Left kidney (tissue), 2 donors: ENCODE measurements around the gene WDR77. TPM values are rescaled to one million over a fixed set of nuclear protein-coding genes. Genes with fewer than 3 reads are reported as not detected.

Experiments used
- DNase-seq: peaks from one replicate; pipeline ENCODE4 v3.0.0-alpha.2; 2013
- polyA plus RNA-seq: library from polyadenylated mRNA; unstranded; fragments of 120-200 nt; gene quantifications from one replicate; pipeline ENCODE4 v1.2.1, GENCODE V29; 2013; ENCODE audit not compliant: insufficient read length

WDR77 gene
- polyA plus RNA-seq, 1 donor = 40.2 TPM

DNA sequence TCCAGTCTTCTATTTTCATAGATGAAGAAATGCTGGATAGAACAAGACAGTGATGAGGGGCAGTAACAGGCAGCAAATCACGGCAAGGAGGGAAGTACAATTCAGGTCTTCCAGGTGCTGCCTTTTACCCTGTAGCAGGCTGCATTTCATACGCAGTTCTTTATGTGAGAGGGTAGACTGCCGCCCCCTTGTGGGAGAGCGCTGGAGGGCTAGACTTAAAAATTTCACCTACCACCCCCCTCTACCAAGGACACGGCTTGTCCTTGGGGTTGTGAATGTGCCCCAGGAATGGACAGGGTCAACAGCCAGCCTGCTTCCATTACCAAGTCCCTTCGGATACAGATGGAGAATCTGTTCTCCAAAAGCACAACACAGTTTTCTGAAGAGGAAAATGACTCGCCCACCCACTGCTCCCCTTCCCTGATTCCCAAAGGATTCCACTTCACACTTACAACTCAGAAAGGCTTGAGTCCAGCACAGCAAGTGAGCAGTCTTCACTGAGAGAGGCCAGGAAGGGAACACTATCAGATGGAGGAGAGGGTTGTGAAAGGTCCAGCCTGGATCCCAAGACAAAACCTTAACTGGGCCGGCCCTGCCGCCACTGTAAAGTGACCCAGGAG, 7.4 kb downstream of the WDR77 start:
- no peak for DNase-seq

DNA sequence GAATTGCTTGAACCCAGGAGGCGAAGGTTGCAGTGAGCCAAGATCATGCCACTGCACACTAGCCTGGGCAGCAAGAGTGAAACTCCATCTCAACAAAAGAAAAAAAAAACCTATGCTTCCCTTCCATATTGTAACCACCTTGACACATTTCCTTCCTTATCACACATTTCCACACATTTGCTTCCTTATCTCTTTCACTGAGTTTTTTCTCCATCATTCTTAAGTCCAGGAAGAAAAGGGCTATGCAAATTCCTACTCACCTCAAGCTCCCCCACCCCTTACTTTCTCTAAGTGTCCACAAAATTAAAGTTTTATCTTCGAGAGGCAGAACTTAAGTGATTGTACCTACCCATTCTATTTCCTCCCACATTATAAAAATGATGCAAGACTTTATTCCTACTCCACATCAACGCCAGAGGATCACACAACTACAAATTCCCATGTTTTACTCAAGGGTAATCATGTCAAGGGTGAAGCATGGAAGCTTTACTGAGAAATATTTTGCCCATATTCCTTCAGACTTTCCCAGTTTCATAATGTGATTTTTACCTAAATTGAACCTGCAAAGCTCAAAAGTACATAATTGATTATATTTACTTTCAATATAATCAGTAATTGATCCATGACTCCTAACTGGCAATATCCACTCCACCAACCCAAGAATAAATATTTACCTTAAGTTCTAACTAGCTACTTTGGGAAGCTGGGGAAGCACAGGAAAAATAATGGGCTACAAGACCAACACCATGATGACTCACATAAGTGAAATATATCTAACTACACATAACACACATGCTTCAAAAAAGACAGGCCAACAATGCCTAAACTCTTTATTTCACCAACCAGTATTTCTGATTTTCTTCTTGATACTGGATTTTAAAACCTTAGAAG, 9.3 kb downstream of the WDR77 start:
- DNase-seq = no peak

DNA sequence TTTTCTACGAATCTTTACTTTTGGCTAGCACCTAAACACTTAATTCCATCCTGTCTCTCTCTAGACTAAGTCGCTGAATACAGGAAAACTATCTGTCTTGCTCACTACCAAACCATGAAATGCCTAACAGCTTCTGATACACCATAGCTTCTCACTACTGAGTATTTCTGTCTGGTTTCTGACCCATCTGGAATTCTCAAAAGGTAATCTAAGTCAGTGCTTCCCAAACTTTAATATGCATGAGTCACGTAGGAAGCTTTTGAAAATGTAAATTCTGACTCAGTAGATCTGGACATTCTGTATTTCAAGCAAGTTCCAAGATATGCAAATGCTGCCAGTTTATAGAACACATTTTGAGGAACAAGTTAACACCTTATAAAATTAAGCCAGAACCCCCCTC, 12.3 kb downstream of the WDR77 start:
- DNase-seq = no peak

DNA sequence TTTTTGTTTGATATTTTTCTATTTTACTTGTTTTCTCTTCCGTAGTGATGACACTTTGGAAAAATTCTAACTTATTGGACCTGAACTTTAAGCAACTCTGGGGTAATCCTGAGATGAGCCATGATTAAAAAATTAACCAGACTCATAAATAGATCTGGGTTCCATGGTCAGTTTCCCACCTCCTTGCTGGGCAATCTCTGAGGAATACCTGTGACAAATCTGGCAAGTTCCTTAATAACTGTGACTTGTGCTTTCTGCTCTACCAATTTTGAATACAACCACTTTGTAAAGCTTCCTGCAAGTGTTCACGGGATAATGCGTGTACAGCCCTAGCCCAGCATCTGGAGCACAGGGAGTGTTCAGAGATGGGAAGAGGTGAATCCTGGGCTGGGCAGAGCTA, 24.8 kb downstream of the WDR77 start:
- no peak for DNase-seq

DNA sequence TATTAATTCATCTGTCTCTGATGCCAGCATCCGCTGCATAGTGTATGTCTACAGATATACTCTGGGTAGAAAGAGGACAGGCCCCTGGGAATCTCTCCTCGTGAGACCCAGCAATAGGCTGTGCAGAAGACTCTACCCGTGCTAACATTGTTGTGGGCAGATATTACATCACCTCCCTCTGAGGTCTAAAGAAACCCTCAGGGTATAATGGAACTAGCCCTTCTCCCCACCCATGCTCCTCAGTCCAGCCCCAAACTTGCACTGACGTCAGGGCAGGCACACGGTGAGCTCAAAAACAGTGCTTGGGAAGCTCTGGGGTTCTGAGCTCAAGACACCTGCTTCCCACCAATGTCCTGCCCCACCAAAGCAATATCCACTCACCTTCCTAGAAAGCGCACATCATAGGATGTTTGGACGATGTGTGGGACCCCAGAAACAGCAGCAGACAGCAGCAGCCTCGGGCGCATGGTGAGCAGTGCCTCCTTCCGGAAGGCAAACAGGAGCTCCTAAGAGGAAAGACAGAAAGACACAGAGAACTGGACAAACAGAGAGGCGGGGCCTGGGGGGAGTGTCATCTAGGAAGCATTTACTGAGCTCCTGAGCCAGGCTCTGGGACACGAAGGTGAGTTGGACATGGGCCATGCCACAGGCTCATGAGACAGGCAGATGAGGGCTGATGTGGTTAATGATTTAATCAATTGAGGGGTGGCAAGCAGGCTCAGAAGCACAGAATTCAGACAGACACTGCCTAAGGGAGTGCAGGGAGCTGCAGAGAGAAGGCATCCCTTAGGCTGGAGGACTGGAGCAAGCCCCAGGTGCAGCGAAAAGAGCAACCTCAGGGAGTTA, 26.3 kb downstream of the WDR77 start:
- DNase-seq = peak; percentile 7

DNA sequence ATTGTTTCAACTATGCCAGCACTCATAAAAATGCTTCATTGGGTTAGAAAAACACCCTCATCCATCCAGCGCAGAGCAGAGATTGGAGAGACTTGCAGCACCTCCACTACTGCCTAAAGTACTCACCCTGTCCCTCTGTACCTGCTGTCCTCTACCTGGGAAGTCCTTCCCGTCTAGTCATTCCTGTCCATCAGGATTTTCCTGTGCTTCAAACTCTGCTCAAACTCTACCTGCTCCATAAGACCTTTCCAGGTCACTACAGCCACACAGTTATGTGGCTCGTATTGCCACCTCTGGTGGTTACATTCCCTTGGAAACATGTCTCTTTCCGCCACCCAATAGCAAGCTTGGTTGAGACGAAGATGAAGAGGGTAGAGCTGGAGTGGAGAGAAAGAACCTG, 28.7 kb downstream of the WDR77 start:
- no peak for DNase-seq

DNA sequence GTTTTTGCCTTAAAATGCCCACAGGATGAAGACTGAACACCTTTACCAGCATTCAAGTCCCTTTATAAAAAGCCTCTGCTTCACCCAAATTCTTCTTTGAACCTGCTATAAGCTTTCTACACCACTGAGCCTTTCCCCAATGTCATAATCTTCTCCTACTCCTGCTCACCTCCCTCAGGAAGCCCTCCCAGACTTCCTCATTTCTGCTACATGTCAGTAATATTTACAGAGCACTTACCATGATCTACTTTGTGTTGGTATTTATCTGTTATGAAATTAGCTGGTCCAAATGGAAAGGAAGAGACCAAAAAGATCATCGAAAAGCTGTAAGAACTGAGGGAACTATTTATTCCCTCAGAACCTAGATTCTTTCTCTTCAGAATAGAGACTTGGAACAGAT, 30.0 kb downstream of the WDR77 start:
- DNase-seq = no peak

DNA sequence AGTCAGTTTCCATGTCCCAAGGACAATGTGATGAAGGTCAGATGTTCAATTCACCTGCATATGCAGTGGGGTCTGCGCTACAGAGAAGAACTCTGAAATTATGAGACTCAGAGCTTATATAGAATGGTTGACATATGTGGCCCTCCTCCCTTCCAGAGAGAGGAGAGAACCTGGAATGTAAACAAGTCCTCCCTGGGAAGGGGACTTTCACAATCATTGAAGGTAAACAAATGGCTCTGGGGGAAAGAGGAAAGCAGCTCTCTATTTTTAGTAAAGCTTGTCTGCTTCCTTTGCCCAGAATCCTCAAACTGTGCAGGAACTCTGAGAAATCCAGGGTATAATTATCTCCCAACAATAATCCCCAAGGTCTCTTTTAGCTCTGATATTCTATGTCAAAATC, 31.3 kb downstream of the WDR77 start:
- no peak for DNase-seq

DNA sequence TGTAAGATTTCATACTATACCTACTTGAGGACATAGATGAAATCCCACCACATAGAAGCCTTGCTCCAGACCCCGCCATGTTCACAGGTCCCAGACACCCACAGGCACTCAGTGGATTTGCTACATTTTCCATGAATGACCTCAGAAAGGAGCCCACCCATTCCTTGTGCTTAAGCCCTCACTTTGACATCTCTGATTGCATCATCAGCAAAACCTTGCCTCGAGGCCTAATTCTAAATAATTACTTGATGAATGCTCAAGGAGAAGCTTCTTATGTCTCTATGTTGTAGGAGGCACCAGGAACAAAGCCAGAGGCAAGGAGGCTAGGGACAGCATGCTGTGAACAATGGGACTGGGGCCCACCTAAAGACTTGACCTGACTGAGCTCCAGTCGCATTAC, 33.6 kb downstream of the WDR77 start:
- DNase-seq = no peak

DNA sequence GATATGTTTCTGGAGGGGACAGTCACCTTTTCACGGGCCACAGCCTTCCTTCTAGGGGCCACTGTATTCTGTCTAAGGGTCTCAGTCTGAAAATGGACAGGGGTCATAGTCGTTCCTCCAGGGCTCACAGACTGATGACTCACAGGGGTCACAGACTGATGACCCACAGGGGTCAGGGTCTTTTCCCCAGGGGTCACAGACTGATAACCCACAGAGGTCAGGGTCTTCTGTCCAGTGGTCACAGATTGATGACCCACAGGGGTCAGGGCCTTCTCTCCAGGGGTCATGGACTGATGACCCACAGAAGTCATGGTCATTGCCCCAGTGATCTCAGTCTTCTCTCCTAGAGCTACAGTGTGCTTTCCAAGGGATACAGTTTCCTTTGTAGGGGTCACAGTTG, 34.3 kb downstream of the WDR77 start:
- no peak for DNase-seq

DNA sequence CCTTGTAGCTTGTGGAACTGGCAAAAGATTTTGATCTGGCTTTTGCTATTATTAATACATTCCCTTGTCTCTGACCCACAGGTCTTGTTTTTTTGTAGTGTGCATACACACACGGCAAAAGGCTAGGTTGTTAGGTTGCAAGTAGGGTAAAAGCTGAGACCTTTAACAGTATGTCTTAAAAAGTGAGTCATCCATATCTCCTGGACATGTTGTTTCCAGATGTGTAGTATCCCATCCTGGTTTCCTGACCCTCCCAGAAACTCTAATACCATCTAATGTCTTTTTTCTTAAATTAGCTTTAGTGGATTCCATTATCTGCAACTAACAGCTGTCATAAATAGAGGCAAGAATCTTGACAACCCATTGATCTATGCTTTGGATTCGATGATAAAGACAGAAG, 36.2 kb downstream of the WDR77 start:
- no peak for DNase-seq

DNA sequence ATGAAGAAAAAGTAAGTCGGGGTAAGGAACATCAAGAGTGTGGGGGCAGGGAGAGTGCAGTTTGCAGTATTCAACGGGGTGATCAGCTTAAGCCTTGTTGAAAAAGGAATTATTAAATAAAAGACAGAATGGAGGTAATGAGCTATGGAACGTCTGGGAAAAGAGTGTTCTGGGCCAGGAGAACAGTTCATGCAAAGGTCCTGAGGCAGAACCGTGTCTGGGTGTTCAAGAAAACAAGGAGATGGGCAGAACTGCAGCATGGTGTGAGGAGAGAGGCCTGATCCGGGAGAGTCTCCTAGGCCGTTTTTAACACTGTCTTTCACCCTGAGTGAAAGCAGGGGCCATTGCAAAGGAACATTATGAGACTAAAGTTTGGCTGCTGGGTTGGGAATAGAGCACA, 41.8 kb downstream of the WDR77 start:
- DNase-seq = no peak

DNA sequence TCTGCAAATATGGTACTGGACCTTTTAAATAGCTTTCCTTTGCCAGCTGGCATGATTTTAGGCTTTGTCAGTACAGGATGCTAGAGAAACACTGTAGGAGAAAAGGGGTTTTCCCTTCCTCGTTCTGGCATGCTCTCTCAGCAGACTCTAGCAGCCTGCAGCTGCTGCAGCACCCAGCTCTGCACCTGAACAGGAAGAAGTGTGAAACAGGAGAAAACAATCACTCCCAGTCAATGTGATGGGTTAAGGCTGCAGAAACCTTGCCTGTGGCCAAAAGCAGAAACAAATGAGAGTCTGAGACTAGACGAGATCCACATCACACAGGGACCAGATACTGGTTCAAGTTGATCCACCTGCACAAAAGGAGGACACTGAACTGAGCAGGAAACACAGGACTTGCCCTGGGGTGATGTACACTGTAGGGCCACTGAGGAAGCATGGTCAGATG, 42.7 kb downstream of the WDR77 start:
- DNase-seq = no peak

DNA sequence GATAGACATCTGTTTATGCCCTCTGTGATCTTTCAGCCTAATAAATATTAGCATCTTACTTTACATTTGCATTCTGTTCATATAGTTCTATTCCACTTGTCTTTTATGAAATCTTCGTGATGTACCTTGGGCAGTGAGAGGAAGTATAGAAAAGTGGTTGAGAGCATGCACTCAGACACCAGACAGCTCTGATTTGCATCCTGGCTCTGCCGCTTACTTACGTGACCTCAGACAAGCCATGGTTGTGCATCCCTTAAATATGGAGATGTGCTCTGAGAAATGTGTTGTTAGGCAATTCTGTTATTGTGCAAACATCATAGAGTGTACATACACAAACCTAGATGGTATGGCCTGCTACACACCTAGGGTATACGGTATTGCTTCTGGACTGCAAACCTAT, 44.5 kb downstream of the WDR77 start:
- no peak for DNase-seq

DNA sequence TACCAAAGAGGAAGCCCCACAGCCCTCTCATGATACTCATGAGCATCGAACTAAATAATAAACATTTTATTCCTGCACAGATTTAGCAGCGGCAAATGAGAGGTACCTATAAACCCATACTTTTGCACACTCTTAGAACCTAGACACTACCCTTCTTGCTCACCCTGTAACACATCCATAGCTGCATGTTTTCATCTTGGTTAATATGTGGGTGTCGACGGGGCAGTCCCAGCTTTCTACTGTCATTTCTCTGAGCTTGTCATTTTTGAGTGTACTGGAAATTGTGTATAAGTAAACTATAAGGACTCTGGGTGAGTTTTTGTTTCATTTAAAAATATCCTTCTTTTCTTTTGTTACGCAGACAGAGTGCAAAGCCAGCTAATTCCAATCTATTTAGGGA, 47.0 kb downstream of the WDR77 start:
- no peak for DNase-seq

DNA sequence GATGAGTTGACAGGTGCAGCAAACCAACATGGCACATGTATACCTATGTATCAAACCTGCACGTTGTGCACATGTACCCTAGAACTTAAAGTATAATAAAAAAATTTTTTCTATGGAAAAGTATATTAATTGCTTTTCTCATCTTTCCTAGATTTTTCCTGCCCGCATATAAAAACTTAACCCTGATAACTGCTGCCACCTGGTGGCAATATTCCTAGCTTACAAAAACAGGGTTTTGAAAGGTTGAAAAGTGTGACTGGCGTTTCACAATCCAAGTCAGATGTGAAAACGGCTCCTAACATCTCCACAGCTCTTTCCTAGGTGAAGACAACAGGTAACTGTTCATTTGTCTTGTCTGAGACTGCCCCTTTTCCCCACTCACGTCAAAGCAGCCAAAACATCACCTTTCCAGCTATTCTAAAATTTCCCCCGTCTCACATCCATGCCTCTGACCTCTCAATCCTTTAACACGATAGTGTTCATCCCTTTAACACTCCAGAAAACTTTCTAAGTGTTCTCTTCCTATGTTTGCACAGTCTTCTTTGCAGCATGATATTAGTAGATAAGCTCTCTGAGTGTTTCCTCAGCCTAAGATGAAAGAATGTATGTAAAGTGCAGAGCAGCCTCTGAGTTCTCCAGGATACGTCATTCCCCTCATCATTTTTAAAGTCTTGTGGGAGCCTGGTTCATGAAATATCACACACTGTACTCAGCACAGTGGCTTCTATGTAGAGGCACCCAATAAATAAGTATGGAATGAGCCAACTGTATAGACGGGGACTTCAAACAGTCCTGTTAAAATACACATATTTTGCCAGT, 49.1 kb downstream of the WDR77 start:
- peak; percentile 27 for DNase-seq

DNA sequence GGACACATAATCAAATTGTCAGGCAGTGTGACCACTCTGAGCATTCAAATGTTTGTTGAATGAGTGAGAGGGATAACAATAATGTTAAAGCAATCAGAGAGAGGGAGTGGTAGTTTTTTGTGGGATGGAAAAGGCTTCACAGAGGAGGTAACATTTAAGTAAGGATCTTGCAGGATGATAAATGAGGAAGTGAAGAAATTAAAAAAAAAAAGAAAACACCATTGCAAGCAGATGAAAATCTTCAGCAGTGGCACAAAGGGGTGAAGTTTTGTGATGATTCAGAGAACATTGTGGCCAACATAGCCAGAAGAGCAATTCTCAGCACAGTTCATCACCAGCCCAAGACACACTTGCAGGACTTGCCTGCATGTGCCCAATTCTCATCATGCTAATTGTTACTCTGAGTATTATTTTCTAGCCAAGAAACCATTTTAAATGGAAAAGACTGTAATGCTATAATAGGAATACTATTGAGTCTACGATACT, 56.6 kb downstream of the WDR77 start:
- DNase-seq = no peak

DNA sequence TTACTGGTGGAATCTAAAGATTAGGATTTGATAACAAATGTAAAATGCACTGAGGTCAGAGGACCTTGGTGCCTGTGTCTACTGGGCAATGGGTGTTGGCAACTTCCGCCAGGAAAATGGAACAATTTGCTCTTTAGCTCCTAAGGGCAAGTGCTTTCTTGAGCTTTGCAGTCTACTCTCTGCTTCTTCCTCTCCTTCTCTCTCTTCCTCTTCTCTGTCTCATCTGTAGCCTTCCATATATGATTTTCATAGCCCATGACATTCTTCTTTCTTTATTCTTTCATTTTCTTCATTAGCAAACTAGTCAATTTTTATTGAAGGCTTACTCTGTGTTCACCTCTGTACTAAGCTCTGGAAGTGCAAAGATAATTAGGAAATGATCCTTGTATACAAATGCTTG, 57.0 kb downstream of the WDR77 start:
- DNase-seq = no peak
